HG03442 (cell line): ENCODE measurements around the gene ARHGDIA.

Source experiments
- ATAC-seq: cut with Tn5 transposase; IDR thresholded peaks from one replicate; pipeline ENCODE4 v1.9.1; 2021; ENCODE audit warnings: mild to moderate bottlenecking, moderate library complexity; ENCODE audit not compliant: unreplicated experiment

ARHGDIA gene

DNA sequence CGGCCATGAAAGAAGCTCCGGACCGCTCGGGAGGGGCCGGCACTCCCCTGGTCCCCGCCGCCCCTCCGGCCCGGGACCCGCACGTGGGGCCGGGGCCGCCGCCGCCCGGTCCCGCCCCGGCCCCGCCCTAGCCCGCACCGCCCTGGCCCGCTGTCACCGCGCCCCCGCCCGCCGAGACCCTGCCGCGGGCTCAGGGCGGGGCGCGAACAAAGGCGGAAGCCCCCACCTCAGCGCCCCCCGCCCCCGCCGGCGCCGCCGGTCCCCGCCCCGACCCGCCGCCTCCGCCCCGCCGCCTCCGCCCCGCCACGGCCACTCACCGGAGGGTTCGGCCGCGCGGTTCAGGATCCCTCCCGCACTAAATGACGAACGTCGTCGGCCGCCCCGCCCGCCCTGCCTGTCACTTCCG is at the start of gene ARHGDIA:
Gene ARHGDIA (minus strand): TSS at position 357 of the 406 bp plus-strand sequence. CDS start 1,407 bp downstream, outside the sequence.
- ATAC-seq: peak; percentile 20

DNA sequence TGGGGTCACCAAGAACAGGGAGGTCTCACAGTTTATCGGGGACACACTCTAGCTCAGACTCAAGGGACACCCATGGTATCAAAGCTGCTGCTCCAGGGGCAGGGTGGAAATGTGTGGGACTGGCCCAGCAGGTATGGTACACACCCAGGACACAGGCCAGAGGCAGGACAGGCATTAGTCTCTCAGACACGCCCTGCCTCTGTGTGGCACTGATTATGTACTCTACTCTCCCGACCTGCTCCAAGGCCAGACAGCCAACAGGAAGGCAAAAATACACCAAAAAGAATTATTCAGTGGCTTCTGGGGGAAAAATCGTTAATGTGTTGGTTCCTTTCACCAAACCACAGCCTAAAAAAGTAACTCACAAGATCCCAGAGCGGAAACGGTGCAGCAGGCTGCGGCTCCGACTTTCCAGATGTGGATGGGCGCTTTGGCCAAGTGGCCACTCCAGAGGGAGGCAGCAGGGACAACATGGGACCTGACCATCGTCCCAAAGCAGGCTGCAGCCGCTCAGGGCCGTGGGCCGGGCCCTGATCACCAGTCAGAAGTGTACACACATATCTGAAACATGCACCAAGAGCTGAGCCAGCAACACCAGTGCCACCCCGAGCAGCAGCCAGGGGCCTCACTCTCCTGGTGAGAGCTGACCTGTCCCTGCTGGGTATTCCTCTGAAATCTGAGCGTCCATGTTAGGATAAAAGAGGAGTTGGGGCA is 47.9 kb upstream of the ARHGDIA start:
- no peak for ATAC-seq

GRCh38 chr17:81918333-81918669 is 47.2 kb upstream of the ARHGDIA start:
- peak; percentile 7 for ATAC-seq

GRCh38 chr17:81917565-81918332 is 46.6 kb upstream of the ARHGDIA start, which contains the start of gene SIRT7:
TSS of gene SIRT7 (minus strand) at chr17:81918176. CDS start at chr17:81918131, 45 bp downstream.
- ATAC-seq: peak; percentile 62

DNA sequence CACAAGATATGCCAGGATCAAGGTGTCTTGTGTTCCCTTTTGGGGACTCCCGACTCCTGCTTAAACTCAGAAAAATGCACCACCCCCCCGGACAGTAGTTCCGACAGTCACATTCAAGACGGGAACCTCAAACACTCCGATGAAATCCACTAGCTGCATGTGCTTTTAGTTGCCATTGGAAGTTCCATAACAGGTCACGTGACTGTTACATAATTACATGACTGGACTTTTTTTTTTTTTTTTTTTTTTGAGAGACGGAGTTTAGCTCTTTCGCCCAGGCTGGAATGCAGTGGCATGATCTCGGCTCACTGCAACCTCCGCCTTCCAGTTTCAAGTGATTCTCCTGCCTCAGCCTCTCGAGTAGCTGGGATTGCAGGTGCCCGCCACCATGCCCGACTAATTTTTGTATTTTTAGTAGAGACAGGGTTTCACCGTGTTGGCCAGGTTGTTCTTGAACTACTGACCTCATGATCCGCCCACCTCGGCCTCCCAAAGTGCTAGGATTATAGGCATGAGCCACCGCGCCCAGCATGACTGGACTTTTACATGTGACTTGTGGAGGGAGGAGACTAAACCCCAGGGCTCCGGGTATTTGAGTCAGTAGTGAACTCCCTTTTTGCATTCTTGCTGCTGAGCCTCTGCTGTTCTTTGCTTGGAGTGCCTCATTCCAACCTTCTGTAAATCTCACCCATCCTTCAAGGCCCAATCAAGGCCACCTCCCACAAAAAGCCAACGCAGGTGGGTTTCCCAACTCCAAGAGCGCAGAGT is 45.3 kb upstream of the ARHGDIA start:
- ATAC-seq: no peak

- ATAC-seq: no peak
Measured at GRCh38 chr17:81915331-81915730, 44.2 kb upstream of the ARHGDIA start.

DNA sequence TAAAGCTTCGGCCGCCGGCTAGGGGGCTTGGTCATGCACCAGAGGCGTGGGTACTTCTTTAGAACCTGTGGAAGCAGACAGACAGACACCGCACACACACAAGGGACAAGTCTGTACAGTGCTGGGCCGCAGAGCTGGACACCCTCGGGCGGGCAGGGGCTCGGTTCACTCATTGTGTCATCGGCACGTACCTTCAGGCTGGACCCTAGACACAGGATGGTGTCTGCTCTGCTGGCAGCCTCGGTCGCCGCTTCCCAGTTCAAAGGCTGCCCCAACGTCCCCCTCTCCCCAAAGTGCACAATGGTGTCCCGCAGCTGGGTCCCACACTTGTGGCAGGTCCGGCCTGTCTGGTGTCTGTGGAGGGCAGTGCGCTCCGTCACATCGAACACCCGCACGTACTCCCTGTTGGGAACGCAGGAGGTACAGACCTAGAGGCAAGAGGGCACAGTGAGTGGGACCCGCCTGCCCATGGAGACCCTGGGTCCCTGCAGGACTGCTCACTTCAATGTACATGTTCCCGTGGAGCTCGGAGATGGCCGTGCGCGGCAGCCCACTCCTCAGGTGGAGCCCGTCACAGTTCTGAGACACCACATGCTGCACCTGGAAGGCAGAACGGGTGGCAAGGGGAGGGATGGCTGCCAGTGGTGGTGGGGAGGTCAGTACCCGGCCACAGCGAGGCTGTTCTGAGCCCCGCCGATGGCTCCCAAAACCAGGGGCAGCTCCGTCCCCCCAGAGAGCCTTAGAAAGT is 43.1 kb upstream of the ARHGDIA start:
- ATAC-seq: no peak

- no peak for ATAC-seq
Measured at GRCh38 chr17:81913394-81914102, 42.4 kb upstream of the ARHGDIA start.

- no peak for ATAC-seq
Measured at GRCh38 chr17:81912441-81913309, 41.5 kb upstream of the ARHGDIA start.

DNA sequence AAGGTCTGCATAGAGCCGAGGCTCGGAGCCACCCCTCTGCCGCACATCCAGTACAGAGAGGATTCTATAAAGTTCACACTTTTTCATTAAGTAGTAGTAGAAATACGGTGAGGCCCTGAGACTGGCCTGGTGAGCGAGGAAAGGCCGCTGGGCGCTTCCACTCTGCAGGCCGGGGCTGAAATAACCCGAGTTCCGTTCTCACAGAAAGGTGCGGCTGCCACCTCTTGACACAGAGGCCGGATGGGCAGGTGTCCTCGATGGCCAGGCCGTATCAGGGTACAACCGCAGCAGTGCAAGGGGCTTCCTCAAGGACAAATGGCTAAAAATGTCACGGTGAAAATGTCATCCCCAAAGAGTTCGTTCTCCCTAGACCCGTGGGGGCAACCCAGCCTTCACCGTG is 40.8 kb upstream of the ARHGDIA start:
- ATAC-seq: no peak

- peak; percentile 69 for ATAC-seq
Measured at GRCh38 chr17:81911277-81911961, 40.3 kb upstream of the ARHGDIA start, which contains the start of gene PCYT2. TSS of gene PCYT2 (minus strand) at chr17:81911399. CDS start at chr17:81911355, 44 bp downstream.

DNA sequence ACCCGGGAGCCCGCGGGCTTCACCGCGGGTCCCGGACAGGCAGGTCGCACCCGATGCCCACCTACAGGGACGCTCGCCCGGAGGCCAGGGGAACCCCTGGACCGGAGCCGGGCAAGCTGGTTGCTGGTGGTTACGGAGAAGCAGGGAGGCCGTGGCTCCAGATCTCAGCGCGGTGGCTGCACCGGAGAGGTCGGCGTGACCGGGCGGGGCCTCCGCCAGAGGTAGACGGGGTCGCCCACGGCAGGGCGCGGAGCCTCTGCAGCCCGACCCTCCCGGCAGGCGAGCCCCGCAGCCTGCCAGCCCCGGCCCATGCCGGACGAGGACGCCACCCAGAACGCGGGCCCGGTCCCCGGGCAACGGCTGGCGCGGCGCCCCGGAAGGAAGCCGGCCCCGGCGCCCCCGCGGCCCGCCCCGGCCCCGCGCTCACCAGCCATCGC is 39.7 kb upstream of the ARHGDIA start:
- ATAC-seq: peak; percentile 30

- no peak for ATAC-seq
Measured at GRCh38 chr17:81909966-81910839, 39.1 kb upstream of the ARHGDIA start.

GRCh38 chr17:81909231-81909630 is 38.1 kb upstream of the ARHGDIA start:
- ATAC-seq: no peak

GRCh38 chr17:81908793-81909192 is 37.7 kb upstream of the ARHGDIA start:
- no peak for ATAC-seq

GRCh38 chr17:81907219-81908145 is 36.3 kb upstream of the ARHGDIA start:
- no peak for ATAC-seq
